ENCODE results near the gene ABLIM3. TPM values are rescaled to one million over a fixed set of nuclear protein-coding genes. Genes with fewer than 3 reads are reported as not detected.

ABLIM3 gene
- polyA plus RNA-seq, 2 donors, result 17.1 to 56.2 TPM

GRCh38 chr5:149257889-149258705, 116.8 kb downstream of the ABLIM3 start:
- 82% methylated on average over 10 of the region's 10 CpGs for WGBS, 2 donors
- no peaks in the 10 kb centered on the region for H3K9me3 ChIP-seq (ENCODE audit: control insufficient read depth in 2 of 2, insufficient read depth in 1 of 2, low read depth in 1 of 2, low read length in 1 of 2)
- H3K4me1 ChIP-seq (ENCODE audit: control insufficient read depth in 2 of 2, insufficient read depth in 2 of 2, low read length in 1 of 2), result no peaks in the 10 kb centered on the region
- H3K27me3 ChIP-seq (ENCODE audit: control insufficient read depth in 1 of 2, insufficient read depth in 2 of 2, low read length in 2 of 2), result no peaks in the 10 kb centered on the region
- H3K36me3 ChIP-seq (ENCODE audit: control insufficient read depth in 2 of 2, insufficient read depth in 2 of 2, low read length in 1 of 2), result peaks cover 0 to 4% of the 10 kb centered on the region in 2 donors
- no peak overlapping the region for H3K4me3 ChIP-seq (ENCODE audit: low read depth in 1 of 2, low read length in 2 of 2)
- H3K27ac ChIP-seq (ENCODE audit: low read depth in 2 of 2, low read length in 1 of 2), result no peak overlapping the region

GRCh38 chr5:149260761-149261160, 119.5 kb downstream of the ABLIM3 start:
- Histone ChIP-seq H3K27me3 (ENCODE audit: control insufficient read depth in 1 of 2, insufficient read depth in 2 of 2, low read length in 2 of 2) (no peaks in the 10 kb centered on the region), H3K27ac (ENCODE audit: low read depth in 2 of 2, low read length in 1 of 2) (no peak overlapping the region), H3K36me3 (ENCODE audit: control insufficient read depth in 2 of 2, insufficient read depth in 2 of 2, low read length in 1 of 2) (no peaks in the 10 kb centered on the region), H3K4me3 (ENCODE audit: low read depth in 1 of 2, low read length in 2 of 2) (no peak overlapping the region), H3K4me1 (ENCODE audit: control insufficient read depth in 2 of 2, insufficient read depth in 2 of 2, low read length in 1 of 2) (no peaks in the 10 kb centered on the region), H3K9me3 (ENCODE audit: control insufficient read depth in 2 of 2, insufficient read depth in 1 of 2, low read depth in 1 of 2, low read length in 1 of 2) (no peaks in the 10 kb centered on the region)
- 64 to 74% methylated on average over 1 of the region's 1 CpG for WGBS, 2 donors

DNA sequence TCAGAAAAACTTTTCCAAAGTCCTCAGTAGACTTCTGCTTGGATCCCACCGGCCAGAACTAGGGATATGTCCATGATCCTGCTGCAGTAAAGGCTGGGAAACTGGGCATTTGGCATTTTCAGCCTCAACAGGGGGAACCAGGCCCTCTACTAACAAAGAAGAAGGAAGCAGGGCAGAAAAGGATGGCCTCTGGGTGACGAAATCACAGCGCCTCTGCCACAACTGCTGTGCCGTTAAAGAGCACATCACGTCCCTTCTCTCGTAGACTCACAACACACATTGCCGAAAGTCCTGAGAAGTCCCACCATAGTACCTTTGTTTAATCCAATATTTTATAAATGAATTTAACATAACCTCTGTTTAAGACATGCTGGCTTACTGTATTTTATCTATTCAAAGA, 120.0 kb downstream of the ABLIM3 start:
- 80 to 89% methylated on average over 7 of the region's 7 CpGs for WGBS, 2 donors
- Histone ChIP-seq H3K4me1 (ENCODE audit: control insufficient read depth in 2 of 2, insufficient read depth in 2 of 2, low read length in 1 of 2) (no peaks in the 10 kb centered on the region), H3K9me3 (ENCODE audit: control insufficient read depth in 2 of 2, insufficient read depth in 1 of 2, low read depth in 1 of 2, low read length in 1 of 2) (no peaks in the 10 kb centered on the region), H3K27ac (ENCODE audit: low read depth in 2 of 2, low read length in 1 of 2) (no peak overlapping the region), H3K4me3 (ENCODE audit: low read depth in 1 of 2, low read length in 2 of 2) (no peak overlapping the region), H3K36me3 (ENCODE audit: control insufficient read depth in 2 of 2, insufficient read depth in 2 of 2, low read length in 1 of 2) (no peaks in the 10 kb centered on the region), H3K27me3 (ENCODE audit: control insufficient read depth in 1 of 2, insufficient read depth in 2 of 2, low read length in 2 of 2) (no peaks in the 10 kb centered on the region)

DNA sequence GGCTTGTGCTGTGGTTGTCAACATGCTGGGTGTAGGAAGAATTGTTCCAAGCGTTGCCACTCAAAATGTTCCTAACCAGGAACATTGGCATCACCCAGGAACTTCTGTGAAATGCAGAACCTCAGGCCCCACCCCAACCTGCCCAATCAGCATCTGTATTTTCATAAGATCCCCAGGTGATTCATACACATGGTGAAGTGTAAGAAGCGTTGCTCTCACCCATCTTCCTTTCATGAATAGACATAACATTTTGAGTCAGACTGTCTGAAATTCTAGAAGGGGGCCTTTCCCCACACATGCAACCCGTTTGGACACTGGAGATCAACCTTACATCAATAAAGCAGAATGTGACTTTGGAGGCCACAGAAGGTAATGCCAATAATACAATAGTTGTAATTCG, 121.0 kb downstream of the ABLIM3 start:
- Histone ChIP-seq H3K4me3 (ENCODE audit: low read depth in 1 of 2, low read length in 2 of 2) (no peak overlapping the region), H3K27ac (ENCODE audit: low read depth in 2 of 2, low read length in 1 of 2) (no peak overlapping the region), H3K9me3 (ENCODE audit: control insufficient read depth in 2 of 2, insufficient read depth in 1 of 2, low read depth in 1 of 2, low read length in 1 of 2) (no peaks in the 10 kb centered on the region), H3K36me3 (ENCODE audit: control insufficient read depth in 2 of 2, insufficient read depth in 2 of 2, low read length in 1 of 2) (no peaks in the 10 kb centered on the region), H3K4me1 (ENCODE audit: control insufficient read depth in 2 of 2, insufficient read depth in 2 of 2, low read length in 1 of 2) (no peaks in the 10 kb centered on the region), H3K27me3 (ENCODE audit: control insufficient read depth in 1 of 2, insufficient read depth in 2 of 2, low read length in 2 of 2) (no peaks in the 10 kb centered on the region)
- 65 to 74% methylated on average over 4 of the region's 4 CpGs for WGBS, 2 donors

DNA sequence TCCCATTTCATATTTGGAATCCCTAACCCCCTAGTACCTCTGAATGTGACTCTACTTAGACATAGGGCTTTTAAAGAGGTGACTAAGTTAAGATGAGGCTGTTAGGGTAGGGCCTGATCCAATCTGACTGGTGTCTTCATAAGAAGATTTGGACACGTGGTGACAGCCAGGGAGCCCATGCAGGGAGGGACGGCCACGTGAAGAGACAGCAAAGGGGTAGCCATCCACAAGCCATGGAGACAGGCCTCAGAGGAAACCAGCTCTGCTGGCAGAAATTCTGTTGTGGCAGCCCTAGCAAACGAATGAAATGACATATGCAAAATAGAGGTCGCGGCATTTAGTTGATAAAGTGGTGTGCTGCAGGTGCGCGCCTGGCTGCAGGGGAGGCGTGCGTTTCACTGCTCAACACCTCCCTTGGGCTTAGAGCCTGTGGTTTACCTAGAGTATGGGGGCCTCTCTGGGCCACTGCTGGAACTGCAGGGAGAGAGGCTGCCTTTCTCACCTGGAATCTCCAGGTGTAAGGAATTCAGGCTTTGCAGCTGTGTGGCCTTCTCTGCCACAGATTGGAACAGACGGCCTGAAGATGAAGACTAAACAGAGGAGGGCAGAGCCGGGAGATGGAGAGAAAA, 123.3 kb downstream of the ABLIM3 start:
- WGBS, 2 donors, result 28 to 30% methylated on average over 12 of the region's 12 CpGs
- no peak overlapping the region for H3K4me3 ChIP-seq (ENCODE audit: low read depth in 1 of 2, low read length in 2 of 2)
- no peak overlapping the region for H3K27ac ChIP-seq (ENCODE audit: low read depth in 2 of 2, low read length in 1 of 2)
- H3K4me1 ChIP-seq (ENCODE audit: control insufficient read depth in 2 of 2, insufficient read depth in 2 of 2, low read length in 1 of 2), result no peaks in the 10 kb centered on the region
- no peaks in the 10 kb centered on the region for H3K36me3 ChIP-seq (ENCODE audit: control insufficient read depth in 2 of 2, insufficient read depth in 2 of 2, low read length in 1 of 2)
- peaks cover 0 to 2% of the 10 kb centered on the region in 2 donors for H3K9me3 ChIP-seq (ENCODE audit: control insufficient read depth in 2 of 2, insufficient read depth in 1 of 2, low read depth in 1 of 2, low read length in 1 of 2)
- H3K27me3 ChIP-seq (ENCODE audit: control insufficient read depth in 1 of 2, insufficient read depth in 2 of 2, low read length in 2 of 2), result no peaks in the 10 kb centered on the region

- H3K4me1 ChIP-seq (ENCODE audit: control insufficient read depth in 2 of 2, insufficient read depth in 2 of 2, low read length in 1 of 2), result no peaks in the 10 kb centered on the region
- H3K27ac ChIP-seq (ENCODE audit: low read depth in 2 of 2, low read length in 1 of 2), result no peak overlapping the region
- no peaks in the 10 kb centered on the region for H3K36me3 ChIP-seq (ENCODE audit: control insufficient read depth in 2 of 2, insufficient read depth in 2 of 2, low read length in 1 of 2)
- H3K9me3 ChIP-seq (ENCODE audit: control insufficient read depth in 2 of 2, insufficient read depth in 1 of 2, low read depth in 1 of 2, low read length in 1 of 2), result peaks cover 0 to 2% of the 10 kb centered on the region in 2 donors
- no peak overlapping the region for H3K4me3 ChIP-seq (ENCODE audit: low read depth in 1 of 2, low read length in 2 of 2)
- WGBS, 2 donors, result 86 to 89% methylated on average over 7 of the region's 7 CpGs
- H3K27me3 ChIP-seq (ENCODE audit: control insufficient read depth in 1 of 2, insufficient read depth in 2 of 2, low read length in 2 of 2), result no peaks in the 10 kb centered on the region
Observed at GRCh38 chr5:149265068-149265465, 123.8 kb downstream of the ABLIM3 start.

- Histone ChIP-seq H3K4me3 (ENCODE audit: low read depth in 1 of 2, low read length in 2 of 2) (no peak overlapping the region), H3K4me1 (ENCODE audit: control insufficient read depth in 2 of 2, insufficient read depth in 2 of 2, low read length in 1 of 2) (no peaks in the 10 kb centered on the region), H3K36me3 (ENCODE audit: control insufficient read depth in 2 of 2, insufficient read depth in 2 of 2, low read length in 1 of 2) (no peaks in the 10 kb centered on the region), H3K9me3 (ENCODE audit: control insufficient read depth in 2 of 2, insufficient read depth in 1 of 2, low read depth in 1 of 2, low read length in 1 of 2) (peaks cover 0 to 2% of the 10 kb centered on the region in 2 donors), H3K27ac (ENCODE audit: low read depth in 2 of 2, low read length in 1 of 2) (no peak overlapping the region), H3K27me3 (ENCODE audit: control insufficient read depth in 1 of 2, insufficient read depth in 2 of 2, low read length in 2 of 2) (no peaks in the 10 kb centered on the region)
- 35 to 37% methylated on average over 4 of the region's 4 CpGs for WGBS, 2 donors
Observed at GRCh38 chr5:149265597-149265996, 124.3 kb downstream of the ABLIM3 start.

DNA sequence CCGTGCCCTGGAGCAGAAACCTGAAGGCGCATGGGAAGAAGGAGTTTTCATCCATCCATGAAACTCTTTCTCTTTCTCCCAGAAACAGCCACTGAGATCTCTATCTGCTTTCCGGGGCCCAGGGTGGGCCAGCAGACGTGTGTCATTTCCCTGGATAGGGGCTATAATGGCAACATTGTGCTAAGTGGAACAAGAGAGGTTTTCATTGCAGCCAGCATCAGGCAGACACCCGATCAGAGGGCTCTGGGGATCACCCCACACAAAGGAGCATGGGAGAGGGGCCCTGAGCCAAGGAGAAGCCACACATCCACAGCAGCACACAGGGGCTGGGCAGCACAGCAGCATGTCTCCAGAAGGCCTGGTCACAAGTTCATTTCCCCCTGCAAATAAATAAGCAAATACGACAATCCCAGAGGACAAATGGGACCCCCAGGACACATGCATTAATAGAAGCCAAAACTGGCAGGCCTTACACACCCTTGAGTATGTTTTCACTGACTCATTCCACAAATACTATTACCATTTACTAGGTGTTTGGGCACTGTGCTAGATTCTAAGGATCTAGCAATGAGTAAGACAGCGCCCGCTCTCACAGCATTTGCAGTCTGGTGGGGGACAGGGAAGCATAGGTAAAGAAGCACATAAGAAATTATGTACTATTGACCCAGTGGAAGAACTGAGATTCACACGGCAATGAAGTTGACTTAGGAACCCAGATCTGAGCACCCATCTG, 126.1 kb downstream of the ABLIM3 start:
- Histone ChIP-seq H3K27me3 (ENCODE audit: control insufficient read depth in 1 of 2, insufficient read depth in 2 of 2, low read length in 2 of 2) (no peaks in the 10 kb centered on the region), H3K36me3 (ENCODE audit: control insufficient read depth in 2 of 2, insufficient read depth in 2 of 2, low read length in 1 of 2) (no peaks in the 10 kb centered on the region), H3K27ac (ENCODE audit: low read depth in 2 of 2, low read length in 1 of 2) (no peak overlapping the region), H3K4me1 (ENCODE audit: control insufficient read depth in 2 of 2, insufficient read depth in 2 of 2, low read length in 1 of 2) (peaks cover 3 to 4% of the 10 kb centered on the region in 2 donors), H3K4me3 (ENCODE audit: low read depth in 1 of 2, low read length in 2 of 2) (no peak overlapping the region), H3K9me3 (ENCODE audit: control insufficient read depth in 2 of 2, insufficient read depth in 1 of 2, low read depth in 1 of 2, low read length in 1 of 2) (peaks cover 0 to 2% of the 10 kb centered on the region in 2 donors)
- WGBS, 2 donors, result 87 to 90% methylated on average over 9 of the region's 9 CpGs

DNA sequence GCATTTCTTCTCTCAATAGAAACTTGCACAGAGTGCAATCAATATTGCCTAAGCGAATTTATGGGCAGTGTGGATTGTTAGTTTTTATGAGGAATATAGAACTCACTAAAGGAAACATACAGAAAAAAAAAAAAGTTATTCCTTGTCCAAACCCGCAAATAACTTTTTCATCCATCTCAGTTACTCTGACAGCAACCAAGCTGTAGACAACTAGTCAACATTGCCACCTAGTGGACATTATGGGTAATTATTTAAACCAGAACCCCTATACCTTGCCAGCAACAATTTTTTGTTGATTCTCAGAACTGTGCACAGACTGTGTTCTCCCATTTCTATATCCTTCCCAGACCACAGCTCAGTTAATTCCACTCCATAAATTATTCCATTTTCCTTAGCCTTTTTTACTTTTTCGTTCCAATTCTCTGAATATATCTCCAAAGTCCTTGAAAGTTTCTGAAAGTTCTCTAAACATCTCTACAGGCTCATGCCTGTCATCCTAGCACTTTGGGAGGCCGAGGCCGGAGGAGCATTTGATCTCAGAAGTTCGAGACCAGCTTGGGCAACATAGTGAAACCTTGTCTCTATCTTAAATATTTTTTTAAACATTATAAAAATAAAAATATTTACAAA, 127.8 kb downstream of the ABLIM3 start:
- Histone ChIP-seq H3K36me3 (ENCODE audit: control insufficient read depth in 2 of 2, insufficient read depth in 2 of 2, low read length in 1 of 2) (no peaks in the 10 kb centered on the region), H3K27me3 (ENCODE audit: control insufficient read depth in 1 of 2, insufficient read depth in 2 of 2, low read length in 2 of 2) (no peaks in the 10 kb centered on the region), H3K27ac (ENCODE audit: low read depth in 2 of 2, low read length in 1 of 2) (no peak overlapping the region), H3K4me3 (ENCODE audit: low read depth in 1 of 2, low read length in 2 of 2) (no peak overlapping the region), H3K4me1 (ENCODE audit: control insufficient read depth in 2 of 2, insufficient read depth in 2 of 2, low read length in 1 of 2) (peaks cover 3 to 4% of the 10 kb centered on the region in 2 donors), H3K9me3 (ENCODE audit: control insufficient read depth in 2 of 2, insufficient read depth in 1 of 2, low read depth in 1 of 2, low read length in 1 of 2) (peaks cover 0 to 2% of the 10 kb centered on the region in 2 donors)
- 57 to 59% methylated on average over 6 of the region's 6 CpGs for WGBS, 2 donors

Data from esophagus (tissue), 2 donors.